GM21528 (cell line): ENCODE measurements around the gene RBBP6.
"Not testable (repeated sequence)": the region's sequence is repeated elsewhere in the genome, so short reads cannot be mapped to it uniquely, and the experiment has no call there.

Experiments used
- ATAC-seq: cut with Tn5 transposase; IDR thresholded peaks from one replicate; pipeline ENCODE4 v1.9.1; 2021; ENCODE audit warnings: mild to moderate bottlenecking, moderate library complexity; ENCODE audit not compliant: unreplicated experiment, low FRiP score

Gene RBBP6

DNA sequence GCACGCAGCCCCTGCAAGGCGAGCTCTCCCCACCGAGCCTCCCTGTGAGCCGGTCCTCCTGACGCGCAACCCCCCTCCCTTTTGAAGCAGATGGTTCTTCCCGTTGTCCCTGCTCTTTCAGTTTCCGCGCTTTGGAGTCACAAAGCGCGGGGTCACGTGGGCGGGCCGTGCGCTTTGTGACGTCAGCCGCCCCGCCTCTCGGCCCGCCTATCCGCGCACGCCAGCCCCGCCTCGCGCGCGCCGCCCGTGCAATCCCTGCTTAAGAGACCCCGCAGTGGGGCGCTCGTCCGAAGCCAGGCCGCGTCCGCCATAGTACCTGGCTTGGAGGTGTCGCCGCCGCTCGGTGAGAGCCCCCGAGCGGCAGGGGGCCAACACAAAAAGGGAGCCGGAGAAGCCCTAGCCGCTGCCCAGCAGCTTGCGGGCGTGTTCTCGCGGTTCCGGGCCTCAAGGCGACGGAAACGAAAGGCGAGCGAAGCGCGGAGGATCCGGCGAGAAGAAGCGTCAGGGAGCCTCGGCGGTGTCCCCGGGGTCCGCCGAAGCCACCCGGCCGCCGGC is at the start of gene RBBP6:
TSS of gene RBBP6 (plus strand) at position 272 of the 555 bp plus-strand sequence. CDS start 1,061 bp downstream, outside the sequence.
- peak; percentile 94 for ATAC-seq

- ATAC-seq: no peak
Observed at GRCh38 chr16:24490866-24491265, 48.5 kb upstream of the RBBP6 start.

- no peak for ATAC-seq
Observed at GRCh38 chr16:24491731-24492130, 47.6 kb upstream of the RBBP6 start.

- no peak for ATAC-seq
Observed at GRCh38 chr16:24493821-24494220, 45.5 kb upstream of the RBBP6 start.

- ATAC-seq: not testable (repeated sequence)
Observed at GRCh38 chr16:24495207-24495606, 44.2 kb upstream of the RBBP6 start.

GRCh38 chr16:24497440-24497839 is 41.9 kb upstream of the RBBP6 start:
- no peak for ATAC-seq

- no peak for ATAC-seq
Observed at GRCh38 chr16:24499193-24499814, 40.1 kb upstream of the RBBP6 start.

- peak; percentile 71 for ATAC-seq
Observed at GRCh38 chr16:24504472-24505345, 34.7 kb upstream of the RBBP6 start.

DNA sequence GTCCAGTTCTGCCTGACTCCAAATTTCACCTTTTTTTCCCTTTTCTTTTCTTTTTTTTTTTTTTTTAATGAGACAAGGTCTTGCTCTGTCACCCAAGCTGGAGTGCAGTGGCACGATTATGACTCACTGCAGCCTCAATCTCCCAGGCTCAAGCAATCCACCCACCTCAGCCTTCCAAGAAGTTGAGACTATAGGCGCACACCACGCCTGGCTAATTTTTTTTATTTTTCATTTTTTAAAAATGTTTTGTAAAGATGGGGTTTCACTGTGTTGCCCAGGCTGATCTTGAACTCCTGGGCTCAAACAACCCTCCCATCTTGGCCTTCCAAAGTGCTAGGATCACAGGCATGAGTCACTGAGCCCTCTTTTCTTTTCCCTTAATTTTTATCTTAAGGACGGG is 33.4 kb upstream of the RBBP6 start:
- no peak for ATAC-seq

DNA sequence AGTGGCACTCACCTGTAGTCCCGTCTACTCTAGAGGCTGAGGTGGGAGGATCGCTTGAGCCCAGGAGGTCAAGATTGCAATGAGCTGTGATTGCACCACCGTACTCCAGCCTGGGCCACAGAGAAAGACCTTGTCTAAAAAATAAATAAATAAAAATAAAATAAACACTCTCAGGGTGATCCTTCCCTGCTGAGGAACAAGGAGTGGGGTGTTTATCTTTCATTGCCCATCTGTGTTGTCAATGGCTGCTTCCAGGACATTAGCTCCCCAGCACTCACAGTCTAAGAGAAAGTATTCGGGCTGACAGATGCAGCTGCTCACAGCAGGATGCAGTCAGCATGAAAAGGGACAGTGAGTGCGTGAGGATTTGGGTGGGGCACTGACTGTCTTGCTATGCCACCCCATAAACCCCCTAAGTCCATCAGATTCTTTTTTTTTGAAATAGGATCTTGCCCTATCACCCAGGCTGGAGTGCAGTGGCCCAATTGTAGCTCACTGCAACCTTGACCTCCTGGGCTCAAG is 31.3 kb upstream of the RBBP6 start:
- ATAC-seq: no peak

DNA sequence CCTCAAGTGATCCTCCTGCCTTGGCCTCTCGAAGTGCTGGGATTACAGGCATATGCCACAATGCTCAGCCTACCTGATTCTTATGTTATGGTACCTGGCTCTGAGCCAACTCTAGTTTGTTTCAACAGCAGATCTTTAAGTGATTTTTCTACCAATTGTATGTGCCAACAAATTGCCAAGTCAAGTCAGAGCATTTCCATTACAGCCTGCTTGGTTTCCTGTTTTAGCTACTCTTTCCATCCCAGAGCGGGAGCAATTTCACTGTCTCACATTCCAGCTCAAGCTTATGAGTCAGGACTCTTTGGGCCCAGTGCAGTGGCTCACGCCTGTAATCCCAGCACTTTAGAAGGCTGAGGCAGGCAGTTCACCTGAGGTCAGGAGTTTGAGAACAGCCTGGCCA is 30.8 kb upstream of the RBBP6 start:
- no peak for ATAC-seq

DNA sequence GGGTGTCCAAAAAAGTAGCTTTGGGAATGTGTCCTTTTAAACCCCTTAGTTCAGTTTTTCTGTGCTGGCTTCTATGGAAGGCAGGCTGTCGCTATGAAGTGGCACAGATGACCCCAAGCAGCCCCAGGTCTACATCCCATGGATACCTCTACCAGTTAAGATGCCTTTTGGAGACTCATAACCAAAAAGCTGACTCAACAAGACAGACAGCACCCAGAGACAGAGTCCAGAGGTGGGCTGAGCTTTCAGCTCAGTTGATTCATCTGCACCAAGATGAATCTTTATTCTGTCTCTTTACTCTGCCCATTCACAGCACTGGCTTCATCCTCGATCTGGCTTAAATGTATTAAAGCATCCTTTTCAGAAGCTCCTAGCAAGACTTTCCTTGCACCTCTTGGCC is 29.8 kb upstream of the RBBP6 start:
- ATAC-seq: no peak

DNA sequence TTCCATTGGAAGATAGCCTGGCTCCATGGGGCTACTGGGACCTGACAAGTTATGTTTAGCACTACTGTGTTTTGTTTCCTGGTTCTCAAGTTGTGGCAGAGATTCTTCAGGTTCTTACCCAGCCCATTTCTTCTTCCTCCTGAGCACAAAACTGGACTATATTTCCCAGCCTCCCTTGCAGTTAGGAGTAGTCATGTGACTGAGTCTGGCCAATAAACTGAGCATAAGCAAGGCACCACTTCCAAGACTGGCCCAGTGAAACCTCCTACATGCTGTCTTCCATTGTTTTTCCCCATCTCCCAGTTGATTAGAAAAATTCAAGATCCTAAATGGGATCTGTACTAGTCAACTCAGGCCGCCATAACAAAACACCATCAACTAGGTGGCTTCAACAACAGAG is 28.2 kb upstream of the RBBP6 start:
- ATAC-seq: no peak

DNA sequence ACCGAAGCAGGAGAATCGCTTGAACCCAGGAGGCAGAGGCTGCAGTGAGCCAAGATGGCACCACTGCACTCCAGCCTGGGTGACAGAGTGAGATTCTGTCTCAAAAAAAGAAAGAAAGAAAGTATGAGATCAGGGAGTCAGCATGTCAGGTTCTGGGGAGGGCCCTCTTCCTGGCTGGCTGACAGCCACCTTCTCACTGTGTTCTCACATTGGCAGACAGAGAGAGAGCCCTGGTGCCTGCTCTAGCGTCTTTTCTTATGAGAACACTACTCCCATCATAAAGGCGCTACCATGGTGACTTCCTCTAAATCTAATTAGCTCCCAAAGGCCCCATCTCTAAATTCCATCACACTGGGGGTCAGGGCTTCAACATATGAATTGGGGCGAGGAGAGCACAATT is 27.6 kb upstream of the RBBP6 start:
- no peak for ATAC-seq

GRCh38 chr16:24514096-24514495 is 25.3 kb upstream of the RBBP6 start:
- no peak for ATAC-seq

GRCh38 chr16:24515186-24515585 is 24.2 kb upstream of the RBBP6 start:
- no peak for ATAC-seq

- ATAC-seq: no peak
Observed at GRCh38 chr16:24516900-24517669, 22.3 kb upstream of the RBBP6 start.

DNA sequence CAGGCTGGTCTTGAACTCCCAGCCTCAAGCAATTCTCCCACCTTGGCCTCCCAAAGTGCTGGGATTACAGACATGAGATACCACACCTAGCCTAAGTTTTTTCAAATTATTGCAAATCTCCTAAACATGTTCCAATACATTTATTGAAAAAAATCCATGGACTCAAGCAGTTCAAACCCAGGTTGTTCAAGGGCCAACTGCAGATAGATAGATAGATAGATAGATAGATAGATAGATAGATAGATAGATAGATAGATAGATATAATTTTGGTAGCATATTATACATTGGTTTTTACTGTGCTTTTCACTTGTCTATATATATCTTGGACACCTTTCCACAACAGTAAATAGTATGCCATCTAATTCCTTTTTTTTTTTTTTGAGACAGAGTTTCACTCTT is 20.9 kb upstream of the RBBP6 start:
- ATAC-seq: no peak

GRCh38 chr16:24520983-24521382 is 18.4 kb upstream of the RBBP6 start:
- no peak for ATAC-seq

DNA sequence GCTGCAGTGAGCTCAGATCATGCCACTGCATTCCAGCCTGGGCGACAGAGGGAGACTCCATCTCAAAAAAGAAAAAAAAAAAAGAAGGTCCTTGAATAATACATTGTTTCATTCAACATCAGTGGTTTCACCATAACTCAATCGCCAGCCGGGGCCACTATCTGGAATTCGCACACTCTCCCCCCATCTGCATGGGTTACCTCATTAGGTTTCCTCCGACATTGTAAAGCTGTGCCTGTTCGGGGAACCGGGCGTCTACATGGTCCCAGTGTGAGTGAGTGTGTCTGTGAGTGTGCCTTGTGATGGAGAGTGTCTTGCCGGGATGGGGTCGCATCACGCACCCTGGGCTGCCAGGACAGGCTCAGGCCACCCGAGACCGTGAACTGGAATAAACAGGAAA is 16.6 kb upstream of the RBBP6 start:
- no peak for ATAC-seq

GRCh38 chr16:24523569-24523968 is 15.8 kb upstream of the RBBP6 start:
- ATAC-seq: no peak
